CD4-positive, alpha-beta T cell (primary cell): Measurements from ENCODE around the gene MAZ. TPM values are rescaled to one million over a fixed set of nuclear protein-coding genes. Genes with fewer than 3 reads are reported as not detected.

Experiments used
- ATAC-seq: fragments of 200-7000 bp; cut with Tn5 transposase; one replicate; pipeline ENCODE4 v1.10.0; 2022; ENCODE audit warnings: mild to moderate bottlenecking; ENCODE audit not compliant: poor library complexity
- CTCF ChIA-PET: fragments of 350-600 bp; sonication (Branson Sonifier 250); formaldehyde crosslinking; loops from one replicate; lab custom pipeline; 2021; ENCODE audit warnings: antibody characterized with exemption, inconsistent platforms; lab: Charles Lee
- POLR2A ChIA-PET: fragments of 350-600 bp; sonication (Branson Sonifier 250); formaldehyde crosslinking; loops from one replicate; lab custom pipeline; 2021; ENCODE audit warnings: antibody characterized with exemption, inconsistent platforms; lab: Charles Lee
- DNase-seq, 14 experiments: peaks; one replicate each; pipeline ENCODE4 v3.0.0-alpha.2; 2013 to 2020; ENCODE audit warnings: mixed read lengths in 2 of 14
- H3K27ac ChIP-seq, 2 donors: one replicate each; pipeline versions ENCODE4 v1.5.1 to v1.7.0; 2013; ENCODE audit warnings: low read length in 2 of 2, low read depth in 1 of 2, mild to moderate bottlenecking in 1 of 2
- H3K27me3 ChIP-seq, 2 experiments: 1 replicate in 1 of 2; 2 replicates in 1 of 2; pipeline versions ENCODE4 v1.6.1 to v1.7.0; 2013; ENCODE audit warnings: low read length in 2 of 2, control low read depth in 1 of 2, mild to moderate bottlenecking in 1 of 2, moderate library complexity in 1 of 2; ENCODE audit not compliant: insufficient read depth in 2 of 2, control insufficient read depth in 1 of 2
- H3K36me3 ChIP-seq: one replicate; pipeline ENCODE4 v1.6.1; 2013; ENCODE audit warnings: low read length, control low read depth; ENCODE audit not compliant: insufficient read depth
- H3K4me1 ChIP-seq: one replicate; pipeline ENCODE4 v1.6.1; 2013; ENCODE audit warnings: low read length, control low read depth; ENCODE audit not compliant: insufficient read depth
- H3K4me3 ChIP-seq: one replicate; pipeline ENCODE4 v1.5.1; 2013; ENCODE audit warnings: mild to moderate bottlenecking, low read length, moderate library complexity
- H3K9me3 ChIP-seq, 2 experiments: 1 replicate in 1 of 2; 2 replicates in 1 of 2; pipeline versions ENCODE4 v1.6.1 to v1.7.0; 2013; ENCODE audit warnings: low read length in 2 of 2, mild to moderate bottlenecking in 2 of 2, control low read depth in 1 of 2, moderate library complexity in 1 of 2; ENCODE audit not compliant: control insufficient read depth in 1 of 2, insufficient read depth in 1 of 2
- H3K27ac Mint-ChIP-seq: one replicate; pipeline ENCODE4 v1.8.0; 2020; ENCODE audit warnings: mixed read lengths
- H3K27me3 Mint-ChIP-seq: one replicate; pipeline ENCODE4 v1.8.0; 2021; ENCODE audit warnings: mixed read lengths
- H3K36me3 Mint-ChIP-seq: one replicate; pipeline ENCODE4 v1.8.0; 2021; ENCODE audit warnings: low read depth, mixed read lengths
- H3K4me1 Mint-ChIP-seq: one replicate; pipeline ENCODE4 v1.8.0; 2021; ENCODE audit warnings: low read depth, mixed read lengths
- H3K4me3 Mint-ChIP-seq: one replicate; pipeline ENCODE4 v1.8.0; 2020; ENCODE audit warnings: mild to moderate bottlenecking, mixed read lengths
- H3K9me3 Mint-ChIP-seq: one replicate; pipeline ENCODE4 v1.8.0; 2020; ENCODE audit warnings: mixed read lengths
- intact Hi-C, 2 experiments: fragments of 100-400 bp; cut with DNase I in 1 of 2; cut with micrococcal nuclease in 1 of 2; formaldehyde crosslinking; loops; one replicate each; pipeline versions ENCODE4 v1.15.1 to v1.9.0; 2023 to 2025; cut with DNase I, micrococcal nuclease
- total RNA-seq, 174 experiments: library from RNA in 2 of 174; stranded (reverse) in 2 of 174; gene quantifications; one replicate each; pipeline ENCODE4 v1.2.3 and lab custom pipeline; 2021 to 2026
- TF ChIP-seq, protein P1 (sequence below): fragments of 200-600 bp; IDR thresholded peaks from one replicate; pipeline ENCODE4 v1.8.0; 2022; ENCODE audit warnings: antibody characterized with exemption, mild to moderate bottlenecking

MAZ gene
- total RNA-seq, 2 experiments from 2014 or later, result 251 to 253 TPM

DNA sequence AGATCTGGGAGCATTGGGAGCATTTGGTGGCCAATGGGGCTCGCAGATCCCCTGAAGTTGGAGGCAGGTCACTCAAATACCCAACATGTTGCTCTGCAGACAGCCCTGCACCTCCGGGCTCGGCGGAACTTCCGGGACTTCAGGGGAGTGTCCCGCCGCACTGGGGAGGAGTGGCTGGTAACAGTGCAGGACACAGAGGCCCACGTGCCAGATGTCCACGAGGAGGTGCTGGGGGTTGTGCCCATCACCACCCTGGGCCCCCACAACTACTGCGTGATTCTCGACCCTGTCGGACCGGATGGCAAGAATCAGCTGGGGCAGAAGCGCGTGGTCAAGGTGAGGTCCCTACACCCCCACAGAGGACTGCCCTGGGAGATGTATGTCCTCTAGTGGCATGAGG, 30.3 kb downstream of the MAZ start:
- Histone ChIP-seq H3K4me3 (no peak overlapping the region), H3K36me3 (peaks cover 89% of the 10 kb centered on the region), H3K4me1 (no peaks in the 10 kb centered on the region), H3K27me3 (no peaks in the 10 kb centered on the region), H3K9me3 (no peaks in the 10 kb centered on the region), H3K27ac (no peak overlapping the region)
- intact Hi-C loops, result no loop called here
- TF ChIP-seq, protein P1, sequence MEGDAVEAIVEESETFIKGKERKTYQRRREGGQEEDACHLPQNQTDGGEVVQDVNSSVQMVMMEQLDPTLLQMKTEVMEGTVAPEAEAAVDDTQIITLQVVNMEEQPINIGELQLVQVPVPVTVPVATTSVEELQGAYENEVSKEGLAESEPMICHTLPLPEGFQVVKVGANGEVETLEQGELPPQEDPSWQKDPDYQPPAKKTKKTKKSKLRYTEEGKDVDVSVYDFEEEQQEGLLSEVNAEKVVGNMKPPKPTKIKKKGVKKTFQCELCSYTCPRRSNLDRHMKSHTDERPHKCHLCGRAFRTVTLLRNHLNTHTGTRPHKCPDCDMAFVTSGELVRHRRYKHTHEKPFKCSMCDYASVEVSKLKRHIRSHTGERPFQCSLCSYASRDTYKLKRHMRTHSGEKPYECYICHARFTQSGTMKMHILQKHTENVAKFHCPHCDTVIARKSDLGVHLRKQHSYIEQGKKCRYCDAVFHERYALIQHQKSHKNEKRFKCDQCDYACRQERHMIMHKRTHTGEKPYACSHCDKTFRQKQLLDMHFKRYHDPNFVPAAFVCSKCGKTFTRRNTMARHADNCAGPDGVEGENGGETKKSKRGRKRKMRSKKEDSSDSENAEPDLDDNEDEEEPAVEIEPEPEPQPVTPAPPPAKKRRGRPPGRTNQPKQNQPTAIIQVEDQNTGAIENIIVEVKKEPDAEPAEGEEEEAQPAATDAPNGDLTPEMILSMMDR, result no peak
- Mint-ChIP-seq H3K36me3 (peaks cover 89% of the 10 kb centered on the region), H3K4me1 (no peaks in the 10 kb centered on the region), H3K4me3 (no peak overlapping the region), H3K27me3 (no peaks in the 10 kb centered on the region), H3K9me3 (no peaks in the 10 kb centered on the region), H3K27ac (peak overlapping the region; percentile 27)
- CTCF ChIA-PET, result interaction anchor here (0.6 to 0.7 kb wide), 2 partner anchors 12 to 255 kb away, joined by 3 to 4 read pairs; no protein-coding TSS in a partner anchor
- POLR2A ChIA-PET, result no interaction called here
- DNase-seq (no peak), ATAC-seq (no peak)

DNA sequence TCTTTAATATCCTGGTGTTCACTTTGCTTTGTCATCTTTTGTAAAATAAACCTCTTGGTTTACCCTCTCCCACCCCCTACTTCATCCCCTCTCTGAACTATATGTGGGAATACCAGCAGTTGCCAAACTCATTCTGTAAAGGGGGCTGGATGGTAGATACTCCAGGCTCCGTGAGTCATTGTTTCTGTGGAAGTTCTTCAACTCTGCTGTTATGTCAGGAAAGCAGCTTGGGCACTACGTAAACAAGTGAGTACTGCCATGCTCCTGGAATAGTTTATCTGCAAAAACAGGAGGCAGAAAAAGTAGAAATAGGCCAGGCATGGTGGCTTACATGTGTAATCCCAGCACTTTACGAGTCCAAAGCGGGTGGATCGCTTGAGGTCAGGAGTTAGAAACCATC, 31.5 kb downstream of the MAZ start:
- ChIA-PET POLR2A (interaction anchor here (0.8 kb wide), 1 partner anchor 17 kb away, joined by 3 read pairs; no protein-coding TSS in a partner anchor), CTCF (interaction anchor here (1.7 to 2.9 kb wide), 2 partner anchors 11 to 30 kb away, joined by 4 to 19 read pairs; no protein-coding TSS in a partner anchor)
- no peak for DNase-seq
- H3K36me3 Mint-ChIP-seq, result peaks cover 83% of the 10 kb centered on the region
- no peak for ATAC-seq
- H3K4me1 ChIP-seq, result no peaks in the 10 kb centered on the region
- no peak overlapping the region for H3K4me3 ChIP-seq
- no peak overlapping the region for H3K27ac ChIP-seq
- H3K27me3 ChIP-seq, result no peaks in the 10 kb centered on the region
- TF ChIP-seq, protein P1, result no peak
- peaks cover 91% of the 10 kb centered on the region for H3K36me3 ChIP-seq
- H3K9me3 ChIP-seq, result no peaks in the 10 kb centered on the region
- H3K4me1 Mint-ChIP-seq, result no peaks in the 10 kb centered on the region
- no peaks in the 10 kb centered on the region for H3K9me3 Mint-ChIP-seq
- H3K4me3 Mint-ChIP-seq, result no peak overlapping the region
- H3K27me3 Mint-ChIP-seq, result no peaks in the 10 kb centered on the region
- H3K27ac Mint-ChIP-seq, result no peak overlapping the region
- intact Hi-C loops, result no loop called here

DNA sequence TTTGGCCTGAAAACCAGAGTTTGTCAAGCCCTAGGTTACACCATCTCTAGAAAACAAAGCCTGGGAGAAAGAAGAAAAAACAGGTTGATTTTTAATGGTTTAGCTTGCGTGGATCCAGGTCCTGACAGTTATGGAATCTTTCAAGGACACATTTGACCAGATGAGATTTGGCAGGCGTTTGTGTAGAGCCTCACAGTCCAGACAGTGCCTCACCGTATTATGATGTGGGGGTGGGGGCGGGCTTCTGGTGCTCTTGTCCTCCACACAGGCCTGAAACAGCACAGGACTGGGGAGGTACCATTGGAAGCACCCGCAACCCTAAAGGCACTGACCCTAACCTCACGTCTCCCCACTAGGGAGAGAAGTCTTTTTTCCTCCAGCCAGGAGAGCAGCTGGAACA, 33.5 kb downstream of the MAZ start:
- ATAC-seq (no peak), DNase-seq (no peak)
- Histone ChIP-seq H3K4me3 (no peak overlapping the region), H3K9me3 (no peaks in the 10 kb centered on the region), H3K36me3 (peaks cover 92% of the 10 kb centered on the region), H3K27ac (no peak overlapping the region), H3K4me1 (no peaks in the 10 kb centered on the region), H3K27me3 (no peaks in the 10 kb centered on the region)
- no peak overlapping the region for H3K4me3 Mint-ChIP-seq
- ChIA-PET POLR2A (interaction anchor here (0.9 to 2.0 kb wide), 2 partner anchors 12 to 32 kb away, joined by 3 to 7 read pairs; no protein-coding TSS in a partner anchor), CTCF (interaction anchor here (0.7 to 2.9 kb wide), 4 partner anchors 9 to 216 kb away, joined by 3 to 19 read pairs (median 3); no protein-coding TSS in a partner anchor)
- peaks cover 83% of the 10 kb centered on the region for H3K36me3 Mint-ChIP-seq
- no peak overlapping the region for H3K27ac Mint-ChIP-seq
- TF ChIP-seq, protein P1, result no peak
- intact Hi-C loops, result no loop called here
- no peaks in the 10 kb centered on the region for H3K27me3 Mint-ChIP-seq
- H3K9me3 Mint-ChIP-seq, result no peaks in the 10 kb centered on the region
- H3K4me1 Mint-ChIP-seq, result no peaks in the 10 kb centered on the region
